CD4-positive, alpha-beta memory T cell (primary cell): ENCODE measurements around the gene ATXN1. TPM values are rescaled to one million over a fixed set of nuclear protein-coding genes. Genes with fewer than 3 reads are reported as not detected.

Source experiments
- CTCF ChIA-PET: fragments of 350-600 bp; sonication (Branson Sonifier 250); formaldehyde crosslinking; loops from one replicate; lab custom pipeline; 2021; ENCODE audit warnings: inconsistent platforms; ENCODE audit not compliant: partially characterized antibody; lab: Charles Lee
- POLR2A ChIA-PET: fragments of 350-600 bp; sonication (Branson Sonifier 250); formaldehyde crosslinking; loops from one replicate; lab custom pipeline; 2021; ENCODE audit not compliant: partially characterized antibody; lab: Charles Lee
- DNase-seq, 5 donors: peaks; one replicate each; pipeline versions ENCODE4 v3.0.0 to v3.0.0-alpha.2; 2020 to 2022; ENCODE audit warnings: mixed read lengths in 1 of 5
- H3K27ac ChIP-seq: one replicate; pipeline ENCODE4 v1.7.0; 2013; ENCODE audit warnings: low read depth, low read length
- H3K27me3 ChIP-seq: 2 replicates; pipeline ENCODE4 v1.7.0; 2013; ENCODE audit warnings: mild to moderate bottlenecking, low read length, moderate library complexity; ENCODE audit not compliant: insufficient read depth
- H3K36me3 ChIP-seq: 2 replicates; pipeline ENCODE4 v1.7.0; 2013; ENCODE audit warnings: mild to moderate bottlenecking, low read length, moderate library complexity; ENCODE audit not compliant: insufficient read depth
- H3K4me1 ChIP-seq: 2 replicates; pipeline ENCODE4 v1.7.0; 2013; ENCODE audit warnings: mild to moderate bottlenecking, low read length, moderate library complexity; ENCODE audit not compliant: insufficient read depth
- H3K4me3 ChIP-seq, 2 donors: one replicate each; pipeline ENCODE4 v1.7.0; 2013; ENCODE audit warnings: low read length in 2 of 2, mild to moderate bottlenecking in 1 of 2
- H3K9me3 ChIP-seq, 2 donors: one replicate each; pipeline ENCODE4 v1.7.0; 2013; ENCODE audit warnings: low read length in 2 of 2, control low read depth in 1 of 2; ENCODE audit not compliant: control insufficient read depth in 1 of 2
- H3K27ac Mint-ChIP-seq, 7 donors: one replicate each; pipeline ENCODE4 v1.8.0; 2020 to 2021; ENCODE audit warnings: mixed read lengths in 7 of 7, mild to moderate bottlenecking in 6 of 7, inconsistent platforms in 3 of 7, moderate library complexity in 3 of 7
- H3K27me3 Mint-ChIP-seq, 2 donors: one replicate each; pipeline ENCODE4 v1.8.0; 2020 to 2021; ENCODE audit warnings: mixed read lengths in 2 of 2
- H3K36me3 Mint-ChIP-seq, 2 donors: one replicate each; pipeline ENCODE4 v1.8.0; 2020 to 2021; ENCODE audit warnings: mixed read lengths in 2 of 2, inconsistent platforms in 1 of 2, mild to moderate bottlenecking in 1 of 2
- H3K4me1 Mint-ChIP-seq, 4 donors: one replicate each; pipeline ENCODE4 v1.8.0; 2020 to 2021; ENCODE audit warnings: mixed read lengths in 4 of 4, mild to moderate bottlenecking in 1 of 4
- H3K4me3 Mint-ChIP-seq, 8 donors: one replicate each; pipeline ENCODE4 v1.8.0; 2020 to 2021; ENCODE audit warnings: mixed read lengths in 8 of 8, mild to moderate bottlenecking in 7 of 8, moderate library complexity in 6 of 8, inconsistent platforms in 3 of 8
- H3K9me3 Mint-ChIP-seq, 8 donors: one replicate each; pipeline ENCODE4 v1.8.0; 2020 to 2021; ENCODE audit warnings: mixed read lengths in 8 of 8, mild to moderate bottlenecking in 5 of 8, inconsistent platforms in 3 of 8, moderate library complexity in 1 of 8
- intact Hi-C: fragments of 100-400 bp; cut with micrococcal nuclease; formaldehyde crosslinking; loops from one replicate; pipeline ENCODE4 v1.15.1; 2023
- polyA plus RNA-seq, 2 donors: library from polyadenylated mRNA; unstranded; fragments of 300-500 nt; fragmentation: Illumina TruSeq; gene quantifications; one replicate each; pipeline ENCODE4 v1.2.3, GENCODE V29; 2021
- total RNA-seq, 2 experiments: library from RNA; stranded (reverse); gene quantifications; one replicate each; pipeline ENCODE4 v1.2.3, GENCODE V29; 2021

The ATXN1 gene
- total and polyA plus RNA-seq, 4 experiments from 2014 or later, result 10.5 to 97.4 (median 56.9) TPM

GRCh38 chr6:16321341-16321710 lies 439.9 kb downstream of the ATXN1 start:
- Histone ChIP-seq H3K27me3 (no peaks in the 10 kb centered on the region), H3K9me3 (no peaks in the 10 kb centered on the region), H3K4me3 (no peak overlapping the region), H3K27ac (peak overlapping the region; percentile 82), H3K4me1 (peaks cover 94% of the 10 kb centered on the region), H3K36me3 (peaks cover 6% of the 10 kb centered on the region)
- Mint-ChIP-seq H3K36me3 (peaks cover 10 to 24% of the 10 kb centered on the region in 2 donors), H3K4me3 (peak overlapping the region in 3 of 8 donors; percentile 85 to 89 (median 86)), H3K27me3 (no peaks in the 10 kb centered on the region), H3K27ac (peak overlapping the region; percentile 93 to 99 (median 97)), H3K4me1 (peaks cover 50 to 94% (median 77%) of the 10 kb centered on the region in 4 donors), H3K9me3 (no peaks in the 10 kb centered on the region)
- no peak for DNase-seq
- CTCF ChIA-PET, result interaction anchor here (1.8 to 10.0 kb wide), 2 partner anchors 12 to 449 kb away, joined by 5 to 150 read pairs; no protein-coding TSS in a partner anchor
- intact Hi-C loops, result loop anchor here (2.0 to 10.0 kb wide), 3 partner anchors 161 to 439 kb away; partner anchors contain the start of gene ATXN1
- POLR2A ChIA-PET, result interaction anchor here (1.2 to 3.2 kb wide), 2 partner anchors 11 to 100 kb away, joined by 3 to 14 read pairs; no protein-coding TSS in a partner anchor

- Mint-ChIP-seq H3K36me3 (peaks cover 4 to 19% of the 10 kb centered on the region in 2 donors), H3K27me3 (no peaks in the 10 kb centered on the region), H3K9me3 (no peaks in the 10 kb centered on the region), H3K4me3 (peak overlapping the region; percentile 76 to 89 (median 83)), H3K27ac (peak overlapping the region; percentile 93 to 98 (median 97)), H3K4me1 (peaks cover 48 to 91% (median 75%) of the 10 kb centered on the region in 4 donors)
- POLR2A ChIA-PET, result interaction anchor here (0.9 to 3.2 kb wide), 6 partner anchors 11 to 448 kb away, joined by 3 to 14 read pairs (median 5); partner anchors contain the start of gene ATXN1
- peak overlapping the region; percentile 82 for H3K27ac ChIP-seq
- CTCF ChIA-PET, result interaction anchor here (0.5 to 10.0 kb wide), 4 partner anchors 12 to 1299 kb away, joined by 4 to 150 read pairs (median 4); no protein-coding TSS in a partner anchor
- DNase-seq, result no peak
- H3K4me1 ChIP-seq, result peaks cover 91% of the 10 kb centered on the region
- peak overlapping the region; percentile 19 to 41 for H3K4me3 ChIP-seq
- no peaks in the 10 kb centered on the region for H3K9me3 ChIP-seq
- intact Hi-C loops, result loop anchor here (1.0 to 10.0 kb wide), 4 partner anchors 11 to 440 kb away; partner anchors contain the start of gene ATXN1
- H3K36me3 ChIP-seq, result peaks cover under 1% of the 10 kb centered on the region
- no peaks in the 10 kb centered on the region for H3K27me3 ChIP-seq
Observed at GRCh38 chr6:16320533-16321340, 440.5 kb downstream of the ATXN1 start.

GRCh38 chr6:16319813-16320532 lies 441.3 kb downstream of the ATXN1 start:
- Mint-ChIP-seq H3K27me3 (no peaks in the 10 kb centered on the region), H3K36me3 (peaks cover 3 to 13% of the 10 kb centered on the region in 2 donors), H3K27ac (peak overlapping the region; percentile 93 to 98 (median 97)), H3K4me3 (peak overlapping the region; percentile 76 to 89 (median 83)), H3K4me1 (peaks cover 47 to 84% (median 71%) of the 10 kb centered on the region in 4 donors), H3K9me3 (no peaks in the 10 kb centered on the region)
- peak overlapping the region; percentile 82 for H3K27ac ChIP-seq
- no peaks in the 10 kb centered on the region for H3K27me3 ChIP-seq
- ChIA-PET CTCF (interaction anchor here (0.7 to 10.0 kb wide), 5 partner anchors 13 to 451 kb away, joined by 3 to 150 read pairs (median 5); no protein-coding TSS in a partner anchor), POLR2A (interaction anchor here (0.8 to 3.2 kb wide), 7 partner anchors 12 to 449 kb away, joined by 3 to 14 read pairs (median 5); partner anchors contain the start of gene ATXN1)
- H3K4me3 ChIP-seq, result peak overlapping the region; percentile 19 to 41
- intact Hi-C loops, result loop anchor here (1.0 to 10.0 kb wide), 4 partner anchors 11 to 441 kb away; partner anchors contain the start of gene ATXN1
- no peaks in the 10 kb centered on the region for H3K9me3 ChIP-seq
- H3K4me1 ChIP-seq, result peaks cover 84% of the 10 kb centered on the region
- DNase-seq, result peak; percentile 80 to 94 (median 86)
- no peaks in the 10 kb centered on the region for H3K36me3 ChIP-seq

DNA sequence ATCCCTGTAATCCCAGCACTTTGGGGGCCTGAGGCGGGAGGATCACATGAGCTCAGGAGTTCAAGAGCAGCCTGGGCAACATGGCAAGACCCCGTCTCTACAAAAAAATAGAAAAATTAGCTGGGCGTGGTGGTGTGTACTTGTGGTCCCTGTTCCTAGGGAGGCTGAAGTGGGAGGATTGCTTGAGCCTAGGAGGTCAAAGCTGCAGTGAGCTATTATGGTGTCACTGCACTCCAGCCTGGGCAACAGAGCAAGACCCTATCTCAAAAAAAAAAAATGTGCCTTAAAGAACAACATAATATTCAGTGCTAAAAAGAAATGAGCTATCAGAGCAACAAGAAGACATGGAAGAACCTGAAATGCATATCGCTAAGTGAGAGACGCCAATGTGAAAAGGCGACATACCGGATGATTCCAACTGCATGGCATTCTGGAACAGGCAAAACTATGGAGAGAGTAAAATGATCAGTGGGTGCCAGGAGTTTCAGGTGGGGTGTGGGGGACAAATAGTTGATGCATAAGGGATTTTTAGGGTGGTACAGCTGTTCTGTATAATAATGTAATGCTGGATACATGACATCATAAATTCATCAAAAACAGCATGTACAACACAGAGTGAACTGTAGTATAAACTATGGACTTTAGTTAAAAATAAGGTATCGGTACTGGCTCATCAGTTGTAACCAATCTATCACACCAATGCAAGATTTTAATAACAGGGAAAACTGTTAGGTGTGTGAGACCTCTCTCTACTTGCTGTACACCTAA lies 442.1 kb downstream of the ATXN1 start:
- ChIA-PET POLR2A (interaction anchor here (0.8 to 3.2 kb wide), 8 partner anchors 13 to 452 kb away, joined by 3 to 14 read pairs (median 4); partner anchors contain the start of gene ATXN1), CTCF (interaction anchor here (0.7 to 10.0 kb wide), 10 partner anchors 8 to 452 kb away, joined by 3 to 150 read pairs (median 4); partner anchors contain the start of genes ATXN1 and MYLIP)
- Histone ChIP-seq H3K4me3 (no peak overlapping the region), H3K27ac (peak overlapping the region; percentile 82), H3K27me3 (no peaks in the 10 kb centered on the region), H3K36me3 (no peaks in the 10 kb centered on the region), H3K4me1 (peaks cover 76% of the 10 kb centered on the region), H3K9me3 (no peaks in the 10 kb centered on the region)
- Mint-ChIP-seq H3K9me3 (no peaks in the 10 kb centered on the region), H3K27me3 (no peaks in the 10 kb centered on the region), H3K36me3 (peaks cover 3 to 8% of the 10 kb centered on the region in 2 donors), H3K4me1 (peaks cover 47 to 78% (median 65%) of the 10 kb centered on the region in 4 donors), H3K4me3 (peak overlapping the region; percentile 59 to 89 (median 83)), H3K27ac (peak overlapping the region; percentile 93 to 98 (median 97))
- intact Hi-C loops, result no loop called here
- DNase-seq, result no peak

DNA sequence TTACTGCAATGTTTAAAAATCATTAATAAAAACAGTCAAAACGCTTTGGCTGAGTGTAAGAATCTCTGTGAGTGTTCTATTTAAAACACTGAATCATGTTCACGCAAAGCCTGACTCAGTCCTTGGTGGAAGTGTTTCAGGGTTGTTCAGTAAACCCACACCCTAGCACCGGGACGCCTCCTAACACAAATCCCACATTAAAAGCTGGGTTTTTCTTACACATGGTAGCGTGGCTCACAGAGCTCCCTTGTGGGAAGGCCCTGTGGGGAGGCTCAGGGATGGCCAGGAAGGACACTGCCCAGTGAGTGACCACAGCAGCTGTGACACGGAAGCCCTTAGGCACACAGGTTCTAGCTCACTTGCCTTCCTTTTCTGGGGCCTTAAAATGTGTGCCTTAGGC lies 442.7 kb downstream of the ATXN1 start:
- Mint-ChIP-seq H3K27ac (peak overlapping the region; percentile 93 to 98 (median 97)), H3K4me3 (peak overlapping the region in 5 of 8 donors; percentile 20 to 89 (median 85)), H3K27me3 (no peaks in the 10 kb centered on the region), H3K4me1 (peaks cover 45 to 73% (median 62%) of the 10 kb centered on the region in 4 donors), H3K36me3 (peaks cover 3 to 8% of the 10 kb centered on the region in 2 donors), H3K9me3 (no peaks in the 10 kb centered on the region)
- H3K36me3 ChIP-seq, result no peaks in the 10 kb centered on the region
- POLR2A ChIA-PET, result interaction anchor here (1.4 to 3.2 kb wide), 3 partner anchors 14 to 452 kb away, joined by 3 to 14 read pairs (median 14); partner anchors contain the start of gene ATXN1
- H3K4me3 ChIP-seq, result no peak overlapping the region
- intact Hi-C loops, result no loop called here
- CTCF ChIA-PET, result interaction anchor here (0.8 to 10.0 kb wide), 9 partner anchors 9 to 444 kb away, joined by 3 to 150 read pairs (median 4); partner anchors contain the start of genes ATXN1 and MYLIP
- peak overlapping the region; percentile 50 for H3K27ac ChIP-seq
- H3K27me3 ChIP-seq, result no peaks in the 10 kb centered on the region
- H3K9me3 ChIP-seq, result no peaks in the 10 kb centered on the region
- no peak for DNase-seq
- peaks cover 70% of the 10 kb centered on the region for H3K4me1 ChIP-seq
